Endodermal cell (in vitro differentiated cells): ENCODE results near the gene RBMS1. TPM values are rescaled to one million over a fixed set of nuclear protein-coding genes. Genes with fewer than 3 reads are reported as not detected.
"Not testable (repeated sequence)": the region's sequence is repeated elsewhere in the genome, so short reads cannot be mapped to it uniquely, and the experiment has no call there.

Experiments
- DNase-seq: peaks from one replicate; pipeline ENCODE4 v3.0.0-alpha.2; 2017
- H3K27ac ChIP-seq: 2 replicates; pipeline ENCODE4 v1.5.1; 2013; ENCODE audit warnings: mild to moderate bottlenecking, low read depth, low read length, moderate library complexity
- H3K27me3 ChIP-seq: 2 replicates; pipeline ENCODE4 v1.6.1; 2013; ENCODE audit warnings: mild to moderate bottlenecking, low read length, moderate library complexity; ENCODE audit not compliant: insufficient read depth, control insufficient read depth, poor library complexity, severe bottlenecking
- H3K36me3 ChIP-seq: 2 replicates; pipeline ENCODE4 v1.7.0; 2013; ENCODE audit warnings: mild to moderate bottlenecking, low read length, moderate library complexity; ENCODE audit not compliant: control insufficient read depth, insufficient read depth
- H3K4me1 ChIP-seq: one replicate; pipeline ENCODE4 v1.7.0; 2013; ENCODE audit warnings: low read length; ENCODE audit not compliant: control insufficient read depth, insufficient read depth
- H3K4me3 ChIP-seq: 2 replicates; pipeline ENCODE4 v1.5.1; 2013; ENCODE audit warnings: mild to moderate bottlenecking, low read length, moderate library complexity
- H3K9ac ChIP-seq: 2 replicates; pipeline ENCODE4 v1.6.1; 2013; ENCODE audit warnings: mild to moderate bottlenecking, low read length, moderate library complexity; ENCODE audit not compliant: poor library complexity, severe bottlenecking; ENCODE audit errors: extremely low read depth
- H3K9me3 ChIP-seq: 2 replicates; pipeline ENCODE4 v1.6.1; 2013; ENCODE audit warnings: mild to moderate bottlenecking, low read length, moderate library complexity; ENCODE audit not compliant: control insufficient read depth
- H3K27ac Mint-ChIP-seq: 2 replicates; pipeline ENCODE4 v1.8.0; 2020; ENCODE audit warnings: mixed read lengths
- H3K27me3 Mint-ChIP-seq: 2 replicates; pipeline ENCODE4 v1.8.0; 2021; ENCODE audit warnings: mild to moderate bottlenecking, mixed read lengths; ENCODE audit not compliant: insufficient read depth
- H3K36me3 Mint-ChIP-seq: 2 replicates; pipeline ENCODE4 v1.8.0; 2020; ENCODE audit warnings: low read depth, mixed read lengths
- H3K4me1 Mint-ChIP-seq: 2 replicates; pipeline ENCODE4 v1.8.0; 2020; ENCODE audit warnings: mixed read lengths
- H3K4me3 Mint-ChIP-seq: 2 replicates; pipeline ENCODE4 v1.8.0; 2020; ENCODE audit warnings: mild to moderate bottlenecking, moderate library complexity, mixed read lengths
- H3K9me3 Mint-ChIP-seq: 2 replicates; pipeline ENCODE4 v1.8.0; 2020; ENCODE audit warnings: mild to moderate bottlenecking, mixed read lengths
- CTCF ChIP-seq: fragments of 200-600 bp; sonication (generic); conservative IDR thresholded peaks from 2 replicates; pipeline ENCODE4 v1.5.0; 2021; ENCODE audit warnings: antibody characterized with exemption, mild to moderate bottlenecking
- WGBS, 2 experiments: methylation state at CpG; one replicate each; pipeline versions ENCODE4 v1.1.5 to v1.1.7; 2013; ENCODE audit warnings: missing lambda C conversion rate in 2 of 2, mixed read lengths in 1 of 2; ENCODE audit not compliant: insufficient coverage in 1 of 2, insufficient read length in 1 of 2; 5-methylcytosine and 5-hydroxymethylcytosine counted together
- total RNA-seq, 2 donors: library from RNA; stranded (reverse); fragmentation: NEBNext Ultra II Directional in 1 of 2; extraction: Animal tissue kit (Norgen Biotek cat#: 25700) in 1 of 2; gene quantifications; 2 replicates in 1 of 2; 3 replicates in 1 of 2; pipeline ENCODE4 v1.2.1, GENCODE V29; 2021

The RBMS1 gene
- total RNA-seq, 2 donors from 2014 or later: 90.7 to 124 TPM

- no peak overlapping the region for H3K4me3 Mint-ChIP-seq
- H3K27ac ChIP-seq: no peak overlapping the region
- no peaks in the 10 kb centered on the region for H3K27me3 ChIP-seq
- DNase-seq: no peak
- peaks cover 19% of the 10 kb centered on the region for H3K36me3 Mint-ChIP-seq
- TF ChIP-seq CTCF: no peak
- H3K4me3 ChIP-seq: no peak overlapping the region
- H3K9me3 ChIP-seq: no peaks in the 10 kb centered on the region
- H3K36me3 ChIP-seq: peaks cover 27% of the 10 kb centered on the region
- 91 to 92% methylated on average over 4 to 7 of the region's 7 CpGs for WGBS, 2 experiments
- no peak overlapping the region for H3K9ac ChIP-seq
- H3K4me1 Mint-ChIP-seq: peaks cover 78% of the 10 kb centered on the region
- no peaks in the 10 kb centered on the region for H3K27me3 Mint-ChIP-seq
- H3K27ac Mint-ChIP-seq: peak overlapping the region; percentile 15
- H3K9me3 Mint-ChIP-seq: no peaks in the 10 kb centered on the region
- H3K4me1 ChIP-seq: peaks cover 26% of the 10 kb centered on the region
Measured at GRCh38 chr2:160368988-160369930, 124.3 kb downstream of the RBMS1 start.

GRCh38 chr2:160367887-160368286, 125.7 kb downstream of the RBMS1 start:
- Histone ChIP-seq H3K27ac (no peak overlapping the region), H3K4me1 (peaks cover 19% of the 10 kb centered on the region), H3K9me3 (no peaks in the 10 kb centered on the region), H3K27me3 (no peaks in the 10 kb centered on the region), H3K4me3 (no peak overlapping the region), H3K36me3 (peaks cover 33% of the 10 kb centered on the region), H3K9ac (no peak overlapping the region)
- Mint-ChIP-seq H3K27me3 (no peaks in the 10 kb centered on the region), H3K4me1 (peaks cover 78% of the 10 kb centered on the region), H3K36me3 (peaks cover 20% of the 10 kb centered on the region), H3K27ac (peak overlapping the region; percentile 67), H3K9me3 (no peaks in the 10 kb centered on the region), H3K4me3 (no peak overlapping the region)
- 76 to 82% methylated on average over 7 of the region's 7 CpGs for WGBS, 2 experiments
- no peak for DNase-seq
- no peak for TF ChIP-seq CTCF

- DNase-seq, H3K27me3 Mint-ChIP-seq, H3K9ac ChIP-seq, H3K4me3 Mint-ChIP-seq, H3K9me3 ChIP-seq, H3K27ac ChIP-seq, H3K4me3 ChIP-seq, H3K27me3 ChIP-seq, H3K9me3 Mint-ChIP-seq, H3K27ac Mint-ChIP-seq: not testable (repeated sequence)
- Mint-ChIP-seq H3K4me1 (peaks cover 70% of the 10 kb centered on the region), H3K36me3 (peaks cover 20% of the 10 kb centered on the region)
- Histone ChIP-seq H3K4me1 (peaks cover 12% of the 10 kb centered on the region), H3K36me3 (peaks cover 41% of the 10 kb centered on the region)
- WGBS, 2 experiments: 17 to 77% methylated on average over 1 to 4 of the region's 4 CpGs
Measured at GRCh38 chr2:160367139-160367538, 126.5 kb downstream of the RBMS1 start.
